Kidney epithelial cell (primary cell): ENCODE data around the gene RGS7BP. TPM values are rescaled to one million over a fixed set of nuclear protein-coding genes. Genes with fewer than 3 reads are reported as not detected.

ENCODE experiments used
- DNase-seq: peaks from one replicate; pipeline ENCODE4 v3.0.0-alpha.2; 2010; ENCODE audit warnings: low read depth
- H3K27me3 ChIP-seq: 2 replicates; pipeline ENCODE4 v1.6.0; 2011; ENCODE audit warnings: low read length; ENCODE audit not compliant: control insufficient read depth, insufficient read depth
- H3K36me3 ChIP-seq: 2 replicates; pipeline ENCODE4 v1.5.1; 2011; ENCODE audit warnings: low read length; ENCODE audit not compliant: control insufficient read depth, insufficient read depth
- H3K4me3 ChIP-seq: 2 replicates; pipeline ENCODE4 v1.5.1; 2011; ENCODE audit warnings: low read depth, mild to moderate bottlenecking, control low read depth, low read length
- total RNA-seq: library from RNA; depleted of rRNA; stranded (reverse); fragments of >200 nt; gene quantifications from 2 replicates; pipeline ENCODE4 v1.2.3, GENCODE V29; 2015
- TF ChIP-seq, protein P1 (sequence below): IDR thresholded peaks from 2 replicates; pipeline ENCODE4 v1.5.1; 2011; ENCODE audit warnings: mild to moderate bottlenecking, moderate library complexity, low read length, control low read depth, inconsistent platforms; ENCODE audit not compliant: insufficient read depth, poor library complexity, severe bottlenecking

RGS7BP gene
- not detected in 2 replicates for total RNA-seq

DNA sequence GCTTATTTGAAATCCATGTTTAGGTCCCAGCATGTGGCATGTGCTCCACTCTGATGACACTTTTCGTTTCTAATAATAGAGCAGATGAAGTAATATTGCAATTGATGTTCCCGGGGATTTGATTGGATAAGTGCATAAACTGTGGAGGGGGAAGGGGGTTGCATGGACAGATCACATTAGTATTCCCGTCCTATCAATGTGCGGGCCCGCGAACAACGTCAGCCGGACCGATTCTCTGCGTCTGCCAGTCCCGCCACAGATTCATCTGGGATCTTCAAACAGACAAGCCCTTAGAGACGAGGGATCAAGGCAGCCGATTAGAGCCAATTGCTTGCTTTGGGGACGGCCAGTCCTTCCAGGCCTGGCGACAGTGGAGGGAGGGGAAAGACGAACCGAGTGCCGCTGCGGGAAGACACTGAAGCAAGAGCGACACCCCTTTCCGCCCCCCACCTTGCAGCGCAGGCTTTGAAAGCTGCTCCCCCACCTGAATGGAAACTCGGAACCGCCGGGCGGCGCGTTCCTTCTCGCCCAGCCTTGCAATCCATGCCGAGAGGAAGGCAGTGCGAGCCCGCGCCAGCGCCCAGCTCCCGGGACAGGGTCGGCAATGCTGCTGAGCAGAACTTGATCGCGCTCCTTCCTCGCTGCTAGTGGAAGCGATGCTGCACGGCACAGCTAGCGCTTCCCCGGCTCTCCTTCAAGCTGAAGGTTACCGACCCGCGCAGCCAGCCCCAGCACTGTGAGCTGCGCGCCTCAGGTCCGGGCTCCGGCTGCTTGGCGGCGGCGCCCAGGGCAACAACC is at the start of gene RGS7BP:
RGS7BP (plus strand) TSS at position 247 of the 798 bp plus-strand sequence. CDS start 610 bp downstream, outside the sequence.
- peak within 1 kb of the TSS; percentile 38 for H3K4me3 ChIP-seq
- TF ChIP-seq, protein P1, sequence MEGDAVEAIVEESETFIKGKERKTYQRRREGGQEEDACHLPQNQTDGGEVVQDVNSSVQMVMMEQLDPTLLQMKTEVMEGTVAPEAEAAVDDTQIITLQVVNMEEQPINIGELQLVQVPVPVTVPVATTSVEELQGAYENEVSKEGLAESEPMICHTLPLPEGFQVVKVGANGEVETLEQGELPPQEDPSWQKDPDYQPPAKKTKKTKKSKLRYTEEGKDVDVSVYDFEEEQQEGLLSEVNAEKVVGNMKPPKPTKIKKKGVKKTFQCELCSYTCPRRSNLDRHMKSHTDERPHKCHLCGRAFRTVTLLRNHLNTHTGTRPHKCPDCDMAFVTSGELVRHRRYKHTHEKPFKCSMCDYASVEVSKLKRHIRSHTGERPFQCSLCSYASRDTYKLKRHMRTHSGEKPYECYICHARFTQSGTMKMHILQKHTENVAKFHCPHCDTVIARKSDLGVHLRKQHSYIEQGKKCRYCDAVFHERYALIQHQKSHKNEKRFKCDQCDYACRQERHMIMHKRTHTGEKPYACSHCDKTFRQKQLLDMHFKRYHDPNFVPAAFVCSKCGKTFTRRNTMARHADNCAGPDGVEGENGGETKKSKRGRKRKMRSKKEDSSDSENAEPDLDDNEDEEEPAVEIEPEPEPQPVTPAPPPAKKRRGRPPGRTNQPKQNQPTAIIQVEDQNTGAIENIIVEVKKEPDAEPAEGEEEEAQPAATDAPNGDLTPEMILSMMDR = no peak
- no peaks in the 10 kb centered on the region for H3K36me3 ChIP-seq
- DNase-seq = no peak
- H3K27me3 ChIP-seq = peaks cover 23% of the 10 kb centered on the region

DNA sequence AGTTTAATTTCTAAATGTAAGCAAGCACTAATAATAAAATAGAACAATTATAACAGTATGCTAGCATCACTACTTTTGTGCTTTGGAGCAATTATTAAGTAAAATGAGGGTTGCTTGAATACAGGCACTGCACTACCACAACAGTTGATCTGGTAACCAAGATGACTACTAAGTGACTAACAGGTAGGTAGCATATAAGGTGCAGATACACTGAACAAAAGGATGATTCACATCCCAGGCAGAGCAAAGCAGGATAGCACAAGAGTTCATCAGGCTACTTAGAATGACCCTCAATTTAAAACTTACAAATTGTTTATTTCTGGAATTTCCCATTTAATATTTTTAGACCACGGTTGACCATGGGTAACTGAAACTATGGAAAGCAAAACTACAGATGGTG is 48.0 kb upstream of the RGS7BP start:
- no peak for DNase-seq
- H3K27me3 ChIP-seq = no peaks in the 10 kb centered on the region
- H3K36me3 ChIP-seq = no peaks in the 10 kb centered on the region
- TF ChIP-seq, protein P1 = no peak
- H3K4me3 ChIP-seq = no peak overlapping the region

DNA sequence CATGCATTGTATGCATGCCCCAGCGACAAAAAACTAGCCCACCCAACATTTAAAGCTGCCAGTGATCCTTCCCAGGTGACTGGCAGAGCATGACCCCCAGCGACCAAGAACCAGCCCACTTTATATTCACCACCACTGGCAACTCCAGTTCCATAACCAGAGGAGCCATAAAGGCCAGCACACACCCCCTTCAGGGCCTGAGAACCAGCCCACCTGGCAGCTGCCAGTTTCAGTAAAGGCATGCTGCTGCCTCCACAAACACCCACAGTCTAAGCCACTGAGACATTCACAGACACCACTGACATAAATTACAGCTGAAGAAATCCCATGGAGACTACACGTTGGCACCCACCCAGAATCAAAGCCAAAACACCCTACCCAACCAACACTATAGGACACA is 46.9 kb upstream of the RGS7BP start:
- DNase-seq = no peak
- H3K27me3 ChIP-seq = no peaks in the 10 kb centered on the region
- H3K36me3 ChIP-seq = no peaks in the 10 kb centered on the region
- TF ChIP-seq, protein P1 = no peak
- H3K4me3 ChIP-seq = no peak overlapping the region

DNA sequence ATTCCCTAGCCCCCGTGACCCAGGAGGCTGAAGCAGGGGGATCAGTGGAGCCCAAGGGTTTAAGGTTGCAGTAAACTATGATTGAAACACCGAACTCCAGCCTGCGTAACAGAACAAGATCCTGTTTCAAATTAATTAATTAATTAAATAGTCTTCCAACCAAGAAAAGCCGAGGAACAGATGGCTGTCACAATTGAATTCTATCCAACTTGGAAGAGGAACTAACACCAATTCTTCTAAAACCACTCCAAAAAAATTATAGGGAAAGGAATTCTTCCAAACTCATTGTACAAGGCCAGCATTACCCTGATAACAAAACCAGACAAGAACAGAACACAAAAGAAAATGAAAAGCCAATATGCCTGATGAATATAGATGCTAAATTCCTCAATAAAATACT is 43.4 kb upstream of the RGS7BP start:
- DNase-seq = no peak
- TF ChIP-seq, protein P1 = no peak

DNA sequence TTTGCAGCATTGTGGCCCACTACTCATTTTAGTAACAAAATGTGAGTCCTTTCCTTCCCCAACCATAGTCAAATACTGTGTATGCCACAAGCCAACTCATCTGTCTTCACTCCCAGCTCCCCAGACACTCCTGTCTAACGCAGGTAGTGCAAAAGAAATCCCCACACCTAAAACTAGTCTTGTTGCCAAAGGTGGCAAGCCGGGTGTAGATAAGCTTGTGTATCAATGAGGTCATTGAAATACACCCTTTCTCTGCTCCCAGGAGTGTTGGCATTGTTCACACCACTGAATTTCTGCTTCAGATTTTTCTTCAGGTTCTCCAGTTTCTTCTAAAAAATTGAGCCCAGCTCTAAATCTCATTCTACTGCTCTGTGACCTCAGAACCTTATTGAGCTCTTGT is 19.7 kb upstream of the RGS7BP start:
- DNase-seq = no peak
- no peaks in the 10 kb centered on the region for H3K27me3 ChIP-seq
- H3K4me3 ChIP-seq = no peak overlapping the region
- no peaks in the 10 kb centered on the region for H3K36me3 ChIP-seq
- TF ChIP-seq, protein P1 = no peak

More for the DNA sequence above, 43.4 kb upstream of the RGS7BP start:
- Histone ChIP-seq H3K4me3 (no peak overlapping the region), H3K36me3 (no peaks in the 10 kb centered on the region), H3K27me3 (no peaks in the 10 kb centered on the region)

DNA sequence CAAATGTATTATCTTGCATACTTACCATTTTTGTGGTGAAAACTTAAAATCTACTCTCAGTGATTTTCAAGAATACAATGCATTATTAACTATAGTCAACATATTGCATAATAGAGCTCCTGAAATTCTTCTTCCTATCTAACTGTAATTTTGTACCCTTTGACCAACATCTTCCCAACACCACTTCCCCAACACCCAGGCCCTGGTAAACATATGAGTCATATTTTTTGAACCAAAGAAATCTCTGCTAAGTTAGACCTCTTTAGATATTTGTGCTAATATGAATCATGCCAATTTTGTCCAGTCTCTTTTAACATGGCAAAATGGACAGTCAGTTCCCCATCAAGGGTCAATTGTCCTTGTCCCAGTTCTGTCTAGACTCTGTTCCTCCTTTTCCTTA is 18.5 kb upstream of the RGS7BP start:
- Histone ChIP-seq H3K36me3 (no peaks in the 10 kb centered on the region), H3K27me3 (no peaks in the 10 kb centered on the region), H3K4me3 (no peak overlapping the region)
- DNase-seq = no peak
- TF ChIP-seq, protein P1 = no peak
